B cell (primary cell): Measurements from ENCODE around the gene MFN1. TPM values are rescaled to one million over a fixed set of nuclear protein-coding genes. Genes with fewer than 3 reads are reported as not detected.

Source experiments
- ATAC-seq: fragments of 200-7000 bp; cut with Tn5 transposase; one replicate; pipeline ENCODE4 v1.10.0; 2021; ENCODE audit warnings: low read depth, mild to moderate bottlenecking, moderate number of reproducible peaks, moderate library complexity
- CTCF ChIA-PET: fragments of 350-600 bp; sonication (Branson Sonifier 250); formaldehyde crosslinking; loops from one replicate; lab custom pipeline; 2021; ENCODE audit warnings: antibody characterized with exemption, inconsistent platforms; lab: Charles Lee
- POLR2A ChIA-PET: fragments of 350-600 bp; sonication (Branson Sonifier 250); formaldehyde crosslinking; loops from one replicate; lab custom pipeline; 2021; ENCODE audit warnings: antibody characterized with exemption; lab: Charles Lee
- DNase-seq: peaks from one replicate; pipeline ENCODE4 v3.0.0; 2013
- H2AFZ ChIP-seq: 2 replicates; pipeline ENCODE4 v1.6.1; 2012; ENCODE audit warnings: mild to moderate bottlenecking, low read depth, low read length; ENCODE audit not compliant: insufficient read depth, poor library complexity, severe bottlenecking
- H3K27ac ChIP-seq, 2 donors: 1 replicate in 1 of 2; 2 replicates in 1 of 2; pipeline ENCODE4 v1.5.1; 2012 to 2013; ENCODE audit warnings: low read length in 2 of 2, mild to moderate bottlenecking in 2 of 2, moderate library complexity in 1 of 2
- H3K27me3 ChIP-seq, 4 experiments: fragments of 200-600 bp in 1 of 4; sonication (generic) in 1 of 4; replicated peaks in 1 of 4; 1 replicate in 2 of 4; 2 replicates in 2 of 4; pipeline versions ENCODE4 v1.6.1 to v1.7.0; 2013 to 2016; ENCODE audit warnings: low read length in 3 of 4, mild to moderate bottlenecking in 2 of 4, mixed read lengths in 1 of 4, moderate library complexity in 1 of 4; ENCODE audit not compliant: insufficient read depth in 4 of 4, control insufficient read depth in 3 of 4; ENCODE audit errors: control extremely low read depth in 1 of 4
- H3K36me3 ChIP-seq, 2 experiments: replicated peaks in 1 of 2; 1 replicate in 1 of 2; 2 replicates in 1 of 2; pipeline versions ENCODE4 v1.6.1 to v1.7.1; 2013; ENCODE audit warnings: low read length in 1 of 2; ENCODE audit not compliant: insufficient read depth in 2 of 2, control insufficient read depth in 1 of 2; ENCODE audit errors: control extremely low read depth in 1 of 2, extremely low read depth in 1 of 2
- H3K4me1 ChIP-seq, 2 donors: fragments of 200-600 bp in 1 of 2; sonication (generic) in 1 of 2; 1 replicate in 1 of 2; 2 replicates in 1 of 2; pipeline versions ENCODE4 v1.5.1 to v1.6.1; 2013 to 2017; ENCODE audit warnings: low read length in 2 of 2; ENCODE audit not compliant: control insufficient read depth in 2 of 2, insufficient read depth in 2 of 2
- H3K4me2 ChIP-seq: replicated peaks from 2 replicates; pipeline ENCODE3; 2012; ENCODE audit warnings: mild to moderate bottlenecking, low read depth, low read length; ENCODE audit not compliant: poor library complexity, severe bottlenecking
- H3K4me3 ChIP-seq, 5 experiments: fragments of 200-600 bp in 1 of 5; sonication (generic) in 1 of 5; 1 replicate in 3 of 5; 2 replicates in 2 of 5; pipeline versions ENCODE4 v1.5.1 to v1.7.0; 2011 to 2016; ENCODE audit warnings: low read length in 4 of 5, mild to moderate bottlenecking in 4 of 5, low read depth in 2 of 5, control low read depth in 1 of 5, moderate library complexity in 1 of 5; ENCODE audit not compliant: insufficient read depth in 1 of 5; ENCODE audit errors: control extremely low read depth in 1 of 5, extremely low read depth in 1 of 5
- H3K79me2 ChIP-seq: fragments of 200-600 bp; sonication (generic); one replicate; pipeline ENCODE4 v1.6.0; 2016; ENCODE audit warnings: low read length; ENCODE audit not compliant: control insufficient read depth, insufficient read depth
- H3K9ac ChIP-seq: fragments of 200-600 bp; sonication (generic); 2 replicates; pipeline ENCODE4 v1.6.1; 2017; ENCODE audit warnings: mild to moderate bottlenecking, low read length, moderate library complexity
- H3K9me3 ChIP-seq, 3 donors: one replicate each; pipeline versions ENCODE4 v1.6.1 to v1.7.1; 2013; ENCODE audit warnings: low read length in 2 of 3; ENCODE audit not compliant: control insufficient read depth in 2 of 3, insufficient read depth in 1 of 3; ENCODE audit errors: control extremely low read depth in 1 of 3
- H4K20me1 ChIP-seq: 2 replicates; pipeline ENCODE4 v1.6.0; 2012; ENCODE audit warnings: mild to moderate bottlenecking, low read length; ENCODE audit not compliant: insufficient read depth, control insufficient read depth, poor library complexity, severe bottlenecking
- H3K27ac Mint-ChIP-seq: one replicate; pipeline ENCODE4 v1.8.0; 2021; ENCODE audit warnings: mixed read lengths
- H3K27me3 Mint-ChIP-seq: one replicate; pipeline ENCODE4 v1.8.0; 2021; ENCODE audit warnings: mixed read lengths
- H3K4me1 Mint-ChIP-seq: one replicate; pipeline ENCODE4 v1.8.0; 2021; ENCODE audit warnings: mixed read lengths
- H3K4me3 Mint-ChIP-seq: one replicate; pipeline ENCODE4 v1.8.0; 2021; ENCODE audit warnings: mixed read lengths
- H3K9me3 Mint-ChIP-seq: one replicate; pipeline ENCODE4 v1.8.0; 2022; ENCODE audit warnings: mixed read lengths; ENCODE audit not compliant: insufficient read depth
- EZH2 ChIP-seq: IDR thresholded peaks from 2 replicates; pipeline ENCODE4 v1.6.1; 2012; ENCODE audit warnings: borderline replicate concordance, low read depth, mild to moderate bottlenecking, moderate library complexity, low read length; ENCODE audit not compliant: insufficient read depth, poor library complexity, severe bottlenecking
- WGBS: methylation state at CpG from one replicate; pipeline ENCODE4 v1.1.5; 2013; ENCODE audit warnings: missing lambda C conversion rate; ENCODE audit not compliant: insufficient coverage; 5-methylcytosine and 5-hydroxymethylcytosine counted together
- intact Hi-C: fragments of 100-400 bp; cut with micrococcal nuclease; formaldehyde crosslinking; loops from one replicate; pipeline ENCODE4 v1.10.0; 2022
- polyA plus RNA-seq: library from polyadenylated mRNA; depleted of rRNA; stranded (reverse); fragments of >200 nt; gene quantifications from 2 replicates; pipeline ENCODE4 v1.2.3, GENCODE V29; 2012
- total RNA-seq, 2 donors: library from RNA; stranded (reverse); fragments of 120-200 nt in 1 of 2; gene quantifications; 1 replicate in 1 of 2; 2 replicates in 1 of 2; pipeline versions ENCODE4 v1.2.3 to v1.2.4, GENCODE V29; 2013 to 2022
- TF ChIP-seq, protein P1 (sequence below): fragments of 200-600 bp; IDR thresholded peaks from one replicate; pipeline ENCODE4 v1.8.0; 2022; ENCODE audit warnings: antibody characterized with exemption, mild to moderate bottlenecking

MFN1 gene
- total and polyA plus RNA-seq, 2 donors (not counting 1 experiment from before 2014, with no cell fraction given) = 26.0 to 108 TPM

DNA sequence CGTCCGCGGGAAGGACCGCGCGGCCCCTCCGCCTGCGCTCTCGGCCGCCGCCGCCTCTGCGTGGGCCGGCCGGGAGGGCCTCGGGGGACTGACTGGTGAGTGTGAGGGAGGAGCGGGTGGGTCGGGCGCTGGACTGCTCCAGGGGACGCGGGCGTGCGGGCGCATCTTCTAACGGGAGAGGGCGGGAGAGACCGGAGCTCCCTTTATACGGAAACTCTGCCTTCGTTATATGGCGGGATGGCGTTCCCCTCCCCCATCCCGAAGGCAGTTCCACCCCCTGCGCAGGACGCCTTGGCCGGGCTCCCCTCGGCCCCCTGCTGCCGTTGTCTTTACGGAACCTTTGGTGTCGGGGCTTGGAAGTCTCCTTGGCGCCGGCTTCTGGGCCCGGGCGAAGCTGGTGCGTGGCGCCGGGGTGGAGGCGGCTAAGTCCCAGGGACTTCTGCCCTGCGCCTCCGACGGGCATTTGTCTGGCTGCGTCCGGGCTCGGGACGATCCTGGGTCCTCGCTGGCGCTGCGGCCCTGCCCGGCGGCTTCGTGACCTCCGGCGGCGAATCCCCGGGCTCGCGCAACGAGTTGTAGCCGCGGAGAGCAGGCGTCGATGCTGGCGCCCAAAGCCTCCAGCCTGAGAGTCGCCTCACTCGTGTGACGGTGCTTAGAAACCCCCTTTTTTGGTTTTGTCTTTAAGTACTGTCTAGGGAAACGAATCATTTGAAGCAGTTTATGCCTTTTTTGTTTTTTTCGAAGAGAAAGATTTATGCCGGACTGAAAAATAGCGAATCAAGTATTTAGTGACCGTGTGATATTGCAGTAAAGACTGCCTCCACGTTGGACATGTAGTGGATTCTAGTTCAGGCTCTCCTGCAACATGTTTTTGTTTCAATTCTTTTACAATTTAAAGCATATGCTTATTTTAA, 24.1 kb upstream of the MFN1 start:
- Histone ChIP-seq H3K9me3 (no peaks in the 10 kb centered on the region), H3K27ac (peak overlapping the region; percentile 89 to 99), H3K36me3 (peaks cover 0 to 5% of the 10 kb centered on the region in 2 experiments), H4K20me1 (peaks cover 14% of the 10 kb centered on the region), H3K79me2 (peaks cover 43% of the 10 kb centered on the region), H2AFZ (peak overlapping the region; percentile 89), H3K4me3 (peak overlapping the region; percentile 85 to 97 (median 92)), H3K9ac (peak overlapping the region; percentile 99), H3K4me1 (peaks cover 25% of the 10 kb centered on the region in 2 donors), H3K4me2 (peak overlapping the region; percentile 89), H3K27me3 (no peaks in the 10 kb centered on the region)
- intact Hi-C loops = loop anchor here (1.0 to 5.0 kb wide), 8 partner anchors 24 to 886 kb away; partner anchors contain the start of genes ACTL6A, GNB4, MFN1 and MRPL47
- peak overlapping the region; percentile 96 for H3K4me3 Mint-ChIP-seq
- H3K27me3 Mint-ChIP-seq = no peaks in the 10 kb centered on the region
- TF ChIP-seq, protein P1, sequence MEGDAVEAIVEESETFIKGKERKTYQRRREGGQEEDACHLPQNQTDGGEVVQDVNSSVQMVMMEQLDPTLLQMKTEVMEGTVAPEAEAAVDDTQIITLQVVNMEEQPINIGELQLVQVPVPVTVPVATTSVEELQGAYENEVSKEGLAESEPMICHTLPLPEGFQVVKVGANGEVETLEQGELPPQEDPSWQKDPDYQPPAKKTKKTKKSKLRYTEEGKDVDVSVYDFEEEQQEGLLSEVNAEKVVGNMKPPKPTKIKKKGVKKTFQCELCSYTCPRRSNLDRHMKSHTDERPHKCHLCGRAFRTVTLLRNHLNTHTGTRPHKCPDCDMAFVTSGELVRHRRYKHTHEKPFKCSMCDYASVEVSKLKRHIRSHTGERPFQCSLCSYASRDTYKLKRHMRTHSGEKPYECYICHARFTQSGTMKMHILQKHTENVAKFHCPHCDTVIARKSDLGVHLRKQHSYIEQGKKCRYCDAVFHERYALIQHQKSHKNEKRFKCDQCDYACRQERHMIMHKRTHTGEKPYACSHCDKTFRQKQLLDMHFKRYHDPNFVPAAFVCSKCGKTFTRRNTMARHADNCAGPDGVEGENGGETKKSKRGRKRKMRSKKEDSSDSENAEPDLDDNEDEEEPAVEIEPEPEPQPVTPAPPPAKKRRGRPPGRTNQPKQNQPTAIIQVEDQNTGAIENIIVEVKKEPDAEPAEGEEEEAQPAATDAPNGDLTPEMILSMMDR = no peak
- TF ChIP-seq EZH2 = no peak
- DNase-seq = peak; percentile 85
- POLR2A ChIA-PET = interaction anchor here (0.6 to 2.5 kb wide), 3 partner anchors 174 to 176 kb away, joined by 3 to 9 read pairs (median 4); partner anchors contain the start of gene PIK3CA
- peak overlapping the region; percentile 95 for H3K27ac Mint-ChIP-seq
- peaks cover 30% of the 10 kb centered on the region for H3K4me1 Mint-ChIP-seq
- peak; percentile 50 for ATAC-seq
- CTCF ChIA-PET = interaction anchor here (0.6 to 4.3 kb wide), 8 partner anchors 9 to 307 kb away, joined by 3 to 18 read pairs (median 4); partner anchors contain the start of genes ACTL6A and MFN1
- H3K9me3 Mint-ChIP-seq = no peaks in the 10 kb centered on the region
- 1% methylated on average over 71 of the region's 81 CpGs for WGBS
